Neural cell (in vitro differentiated cells): ENCODE results near the gene PPFIBP2. TPM values are rescaled to one million over a fixed set of nuclear protein-coding genes. Genes with fewer than 3 reads are reported as not detected.

Experiments
- H2AFZ ChIP-seq: fragments of 200-600, 300-800 bp; sonication (generic), shearing (Covaris generic); 2 replicates; pipeline ENCODE4 v1.6.0; 2014; ENCODE audit warnings: low read depth, mild to moderate bottlenecking, antibody characterized with exemption, low read length, moderate library complexity
- H3F3A ChIP-seq: fragments of 200-600 bp; shearing (Covaris generic); 2 replicates; pipeline ENCODE4 v1.6.1; 2016; ENCODE audit warnings: mild to moderate bottlenecking, moderate library complexity, mixed read lengths, antibody characterized with exemption, low read length; ENCODE audit not compliant: insufficient read depth, poor library complexity, severe bottlenecking
- H3K27ac ChIP-seq: fragments of 200-600, 300-800 bp; sonication (generic), shearing (Covaris generic); 2 replicates; pipeline ENCODE4 v1.5.1; 2014; ENCODE audit warnings: mild to moderate bottlenecking, low read length, moderate library complexity
- H3K27me3 ChIP-seq: fragments of 300-800, 200-600 bp; sonication (generic), shearing (Covaris generic); 2 replicates; pipeline ENCODE4 v1.6.0; 2014; ENCODE audit warnings: mild to moderate bottlenecking, low read depth, low read length, moderate library complexity; ENCODE audit not compliant: insufficient read depth
- H3K36me3 ChIP-seq: fragments of 300-800, 200-600 bp; sonication (generic), shearing (Covaris generic); 2 replicates; pipeline ENCODE4 v1.5.1; 2014; ENCODE audit warnings: mild to moderate bottlenecking, antibody characterized with exemption, low read length, moderate library complexity; ENCODE audit not compliant: insufficient read depth
- H3K4me2 ChIP-seq: fragments of 300-800, 200-600 bp; sonication (generic), shearing (Covaris generic); 2 replicates; pipeline ENCODE4 v1.6.0; 2014; ENCODE audit warnings: mild to moderate bottlenecking, low read length
- H3K4me3 ChIP-seq: fragments of 300-800, 200-600 bp; sonication (generic), shearing (Covaris generic); 2 replicates; pipeline ENCODE4 v1.5.1; 2014; ENCODE audit warnings: mild to moderate bottlenecking, low read length, moderate library complexity
- H3K79me2 ChIP-seq: fragments of 200-600 bp; shearing (Covaris generic); replicated peaks from 2 replicates; pipeline ENCODE4 v1.6.0; 2014; ENCODE audit warnings: mild to moderate bottlenecking, low read length, moderate library complexity; ENCODE audit not compliant: insufficient read depth
- H3K9ac ChIP-seq: fragments of 300-800, 200-600 bp; sonication (generic), shearing (Covaris generic); 2 replicates; pipeline ENCODE4 v1.6.1; 2016; ENCODE audit warnings: mild to moderate bottlenecking, low read length, mixed read lengths
- H3K9me2 ChIP-seq: fragments of 200-600 bp; shearing (Covaris generic); 2 replicates; pipeline ENCODE4 v1.6.1; 2016; ENCODE audit warnings: mild to moderate bottlenecking, low read length, mixed read lengths; ENCODE audit not compliant: insufficient read depth
- H3K9me3 ChIP-seq: fragments of 200-600, 300-800 bp; sonication (generic), shearing (Covaris generic); 2 replicates; pipeline ENCODE4 v1.6.1; 2016; ENCODE audit warnings: mild to moderate bottlenecking, mixed run types, low read length, moderate library complexity, mixed read lengths
- H4K20me1 ChIP-seq: fragments of 200-600 bp; shearing (Covaris generic); 2 replicates; pipeline ENCODE4 v1.6.1; 2016; ENCODE audit warnings: mild to moderate bottlenecking, mixed run types; ENCODE audit not compliant: insufficient read depth
- CTCF ChIP-seq: fragments of 450-650 bp; IDR thresholded peaks from 2 replicates; pipeline ENCODE4 v1.5.1; 2014; ENCODE audit warnings: antibody characterized with exemption, mild to moderate bottlenecking, moderate library complexity; ENCODE audit not compliant: poor library complexity, severe bottlenecking
- EP300 ChIP-seq: fragments of 450-650 bp; conservative IDR thresholded peaks from 2 replicates; pipeline ENCODE4 v1.6.1; 2014; ENCODE audit warnings: antibody characterized with exemption, mild to moderate bottlenecking, moderate library complexity; ENCODE audit not compliant: poor library complexity, severe bottlenecking
- EZH2 ChIP-seq: fragments of 200-600, 300-800 bp; shearing (Covaris generic), sonication (generic); IDR thresholded peaks from 2 replicates; pipeline ENCODE4 v1.6.1; 2014; ENCODE audit warnings: antibody characterized with exemption, low read length, borderline replicate concordance, mild to moderate bottlenecking; ENCODE audit not compliant: insufficient read depth, poor library complexity, severe bottlenecking
- MXI1 ChIP-seq: fragments of 450-650 bp; conservative IDR thresholded peaks from 2 replicates; pipeline ENCODE4 v1.6.1; 2014; ENCODE audit warnings: antibody characterized with exemption, mild to moderate bottlenecking; ENCODE audit not compliant: poor library complexity, severe bottlenecking
- POLR2AphosphoS5 ChIP-seq: IDR thresholded peaks from 2 replicates; pipeline ENCODE4 v1.6.1; 2012
- RAD21 ChIP-seq: fragments of 450-650 bp; conservative IDR thresholded peaks from 2 replicates; pipeline ENCODE4 v1.6.1; 2014; ENCODE audit warnings: antibody characterized with exemption, mild to moderate bottlenecking, moderate library complexity
- REST ChIP-seq: IDR thresholded peaks from 2 replicates; pipeline ENCODE4 v1.6.1; 2012; ENCODE audit warnings: borderline replicate concordance
- SMC3 ChIP-seq: fragments of 450-650 bp; conservative IDR thresholded peaks from 2 replicates; pipeline ENCODE4 v1.6.1; 2014; ENCODE audit warnings: antibody characterized with exemption, mild to moderate bottlenecking, moderate library complexity; ENCODE audit not compliant: poor library complexity
- TAF1 ChIP-seq: IDR thresholded peaks from 2 replicates; pipeline ENCODE4 v1.6.1; 2012; ENCODE audit warnings: low read depth
- polyA plus RNA-seq: library from polyadenylated mRNA; depleted of rRNA; stranded (reverse); fragments of >200 nt; gene quantifications from 2 replicates; pipeline ENCODE4 v1.2.3, GENCODE V29; 2014

PPFIBP2 gene
- polyA plus RNA-seq, 1 donor from 2014 or later, result not detected

- no peak overlapping the region for H3K4me2 ChIP-seq
- no peak overlapping the region for H2AFZ ChIP-seq
- no peaks in the 10 kb centered on the region for H3K9me3 ChIP-seq
- H3K4me3 ChIP-seq, result no peak overlapping the region
- no peaks in the 10 kb centered on the region for H3K27me3 ChIP-seq
- H3F3A ChIP-seq, result no peaks in the 10 kb centered on the region
- H4K20me1 ChIP-seq, result no peaks in the 10 kb centered on the region
- no peaks in the 10 kb centered on the region for H3K79me2 ChIP-seq
- no peaks in the 10 kb centered on the region for H3K9me2 ChIP-seq
- H3K36me3 ChIP-seq, result no peaks in the 10 kb centered on the region
- no peak overlapping the region for H3K27ac ChIP-seq
- no peak overlapping the region for H3K9ac ChIP-seq
- TF ChIP-seq RAD21, result no peak
- TF ChIP-seq MXI1, result no peak
- TF ChIP-seq CTCF, result no peak
- no peak for TF ChIP-seq POLR2AphosphoS5
- no peak for TF ChIP-seq SMC3
- no peak for TF ChIP-seq EZH2
- no peak for TF ChIP-seq REST
- TF ChIP-seq TAF1, result no peak
- no peak for TF ChIP-seq EP300
Observed at GRCh38 chr11:7613394-7613720, 99.6 kb downstream of the PPFIBP2 start.

- no peaks in the 10 kb centered on the region for H3F3A ChIP-seq
- no peaks in the 10 kb centered on the region for H3K36me3 ChIP-seq
- no peak for TF ChIP-seq EZH2
- TF ChIP-seq REST, result no peak
- no peak for TF ChIP-seq SMC3
- no peak for TF ChIP-seq CTCF
- no peak for TF ChIP-seq TAF1
- no peak for TF ChIP-seq MXI1
- TF ChIP-seq RAD21, result no peak
- TF ChIP-seq POLR2AphosphoS5, result no peak
- TF ChIP-seq EP300, result no peak
- H3K9me3 ChIP-seq, result no peaks in the 10 kb centered on the region
- no peak overlapping the region for H2AFZ ChIP-seq
- no peak overlapping the region for H3K9ac ChIP-seq
- no peak overlapping the region for H3K4me3 ChIP-seq
- H4K20me1 ChIP-seq, result no peaks in the 10 kb centered on the region
- H3K27ac ChIP-seq, result no peak overlapping the region
- no peaks in the 10 kb centered on the region for H3K9me2 ChIP-seq
- no peak overlapping the region for H3K4me2 ChIP-seq
- no peaks in the 10 kb centered on the region for H3K27me3 ChIP-seq
- H3K79me2 ChIP-seq, result no peaks in the 10 kb centered on the region
Observed at GRCh38 chr11:7614656-7615055, 100.9 kb downstream of the PPFIBP2 start.
